HG03432 (cell line): ENCODE results near the gene HOXD8.

ENCODE experiments used
- ATAC-seq: cut with Tn5 transposase; IDR thresholded peaks from one replicate; pipeline ENCODE4 v1.9.1; 2021; ENCODE audit warnings: mild to moderate bottlenecking, moderate library complexity; ENCODE audit not compliant: unreplicated experiment

Gene HOXD8

DNA sequence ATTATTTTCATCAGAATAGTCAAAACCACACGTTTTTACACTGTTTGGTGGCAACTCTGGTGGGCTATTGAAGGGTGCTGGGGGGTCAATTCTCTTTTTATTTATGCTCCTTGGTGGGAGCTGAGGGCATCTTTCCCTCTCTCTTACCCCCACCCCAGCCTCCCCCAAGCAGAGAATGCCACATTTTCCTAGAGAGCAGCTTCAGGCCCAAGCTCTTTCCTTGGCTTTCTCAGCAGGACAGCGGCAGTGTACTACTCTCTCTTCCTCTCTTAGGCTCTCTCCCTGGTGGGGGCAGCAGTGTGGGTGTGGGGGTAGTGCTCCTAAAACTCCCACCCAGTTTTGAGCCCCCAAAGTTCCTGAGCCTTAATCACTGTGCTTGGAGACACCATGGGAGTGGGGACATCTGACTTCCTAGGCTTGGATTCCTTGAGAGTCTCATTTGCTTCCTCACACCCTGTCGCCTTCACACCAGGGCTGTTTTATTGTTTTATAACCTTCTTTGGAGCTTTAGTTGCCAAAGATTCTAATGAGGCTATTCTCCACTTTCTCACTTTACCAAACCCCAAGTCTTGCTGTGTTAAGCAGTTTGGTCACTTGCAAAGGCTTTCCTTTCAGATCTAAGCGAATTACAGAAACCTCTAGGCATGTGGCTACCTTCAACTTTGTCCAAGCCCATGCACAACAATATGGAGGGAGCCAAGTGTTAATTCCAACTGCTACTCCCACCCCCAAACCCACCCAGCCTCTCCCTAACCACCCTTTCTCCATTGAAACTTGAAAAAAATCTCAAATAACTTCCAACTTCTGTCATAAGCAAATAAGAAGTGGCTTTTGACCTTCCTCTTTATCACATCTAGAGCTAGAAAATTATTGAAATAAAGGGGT is 15.8 kb downstream of the HOXD8 start:
- ATAC-seq: no peak

DNA sequence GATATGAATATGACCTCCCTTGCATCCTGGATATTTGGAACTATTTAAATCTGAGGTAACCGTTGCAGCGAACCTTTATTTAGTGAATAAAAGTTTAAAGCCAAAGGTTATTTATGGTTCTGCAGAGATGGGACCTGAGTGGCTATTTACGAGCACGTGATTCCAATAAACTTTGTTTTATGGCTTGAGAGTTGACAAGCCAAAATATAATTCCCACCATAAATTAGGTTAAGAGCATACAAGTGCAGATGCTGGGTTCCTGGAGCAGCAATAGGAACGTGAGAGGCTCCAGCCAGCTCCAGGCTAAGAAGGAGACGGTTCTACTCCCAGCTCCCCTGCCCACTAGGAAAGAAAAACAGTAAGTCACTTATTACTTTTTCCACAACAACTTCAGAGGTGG is 16.6 kb downstream of the HOXD8 start:
- no peak for ATAC-seq

DNA sequence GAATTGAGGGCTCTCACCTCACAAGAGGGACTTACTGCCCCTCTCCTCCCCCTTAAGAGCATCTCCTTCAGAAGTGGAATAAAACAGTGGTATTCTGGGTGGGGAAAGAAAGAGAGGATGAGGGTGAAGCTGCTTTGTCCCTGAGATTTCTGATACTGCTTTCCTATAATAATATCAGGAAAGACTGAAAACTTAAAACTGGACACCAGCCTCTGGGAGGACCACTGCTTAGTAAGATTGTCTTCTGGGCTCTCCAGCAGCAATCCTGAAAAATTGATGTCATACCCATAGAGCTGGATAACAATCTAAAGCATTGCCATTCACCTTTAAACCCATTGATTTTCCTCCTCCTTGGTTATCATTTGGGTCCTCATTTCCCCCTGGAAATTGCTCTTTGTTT is 17.1 kb downstream of the HOXD8 start:
- no peak for ATAC-seq

DNA sequence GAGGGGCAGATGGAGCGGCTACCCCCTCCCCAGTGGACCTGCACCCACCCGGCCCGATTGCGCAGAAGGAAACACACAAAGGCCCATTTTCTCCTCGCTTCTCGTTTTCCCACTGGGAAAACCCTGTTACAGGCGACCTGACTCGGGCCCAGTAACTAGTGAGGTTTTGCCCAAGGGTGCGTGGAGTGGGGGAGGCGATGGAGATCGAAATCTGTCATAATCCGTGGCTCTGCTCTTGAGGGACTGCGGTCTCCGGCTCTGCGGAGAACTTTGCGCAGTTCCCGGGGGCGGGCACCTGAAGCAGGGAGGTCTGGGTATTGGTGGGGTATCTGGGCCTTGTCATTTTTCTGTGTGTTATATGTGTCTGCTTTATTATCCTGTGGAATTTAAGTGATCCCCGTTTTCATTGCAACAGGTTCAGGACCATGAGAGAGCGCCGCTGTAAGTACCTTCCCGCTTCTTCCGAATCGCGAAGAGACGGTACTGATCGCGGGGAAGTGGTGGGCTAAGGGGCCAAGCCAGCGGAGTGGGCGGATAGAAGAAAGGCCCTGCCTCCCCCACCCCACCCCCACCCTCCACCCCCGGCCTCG is 17.8 kb downstream of the HOXD8 start:
- ATAC-seq: no peak

DNA sequence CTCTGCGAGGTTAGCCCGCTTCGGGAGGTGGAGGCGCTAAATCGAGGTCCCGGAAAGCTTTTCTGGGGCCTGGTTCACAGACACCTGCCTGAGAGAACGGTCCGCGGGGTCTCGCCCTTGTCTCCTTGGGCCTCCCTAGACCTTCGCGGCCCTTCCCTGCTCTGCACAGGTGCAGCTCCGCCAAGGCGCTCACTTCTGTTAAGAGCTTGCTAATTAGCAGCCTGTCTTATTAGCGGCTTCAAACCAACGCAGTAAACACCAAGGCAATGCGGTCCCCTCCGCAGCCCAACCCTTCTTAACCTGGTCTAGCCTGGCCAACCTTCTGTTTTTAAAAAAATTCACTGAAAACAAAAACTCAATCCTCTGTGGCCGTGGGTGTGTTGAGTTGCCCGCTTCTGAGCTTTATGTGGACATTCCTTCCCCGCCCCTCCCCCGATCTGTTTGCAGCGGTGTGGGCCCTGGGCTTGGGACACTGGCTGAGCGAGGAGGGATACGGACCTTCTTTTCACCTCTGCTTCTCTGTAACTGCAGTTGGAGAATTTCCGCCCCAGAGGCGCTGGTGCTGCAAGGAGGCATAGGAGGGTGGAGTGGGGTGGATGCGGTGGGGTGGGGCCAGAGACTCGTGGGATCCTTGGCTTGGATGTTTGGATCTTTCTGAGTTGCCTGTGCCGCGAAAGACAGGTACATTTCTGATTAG is 18.4 kb downstream of the HOXD8 start:
- no peak for ATAC-seq

DNA sequence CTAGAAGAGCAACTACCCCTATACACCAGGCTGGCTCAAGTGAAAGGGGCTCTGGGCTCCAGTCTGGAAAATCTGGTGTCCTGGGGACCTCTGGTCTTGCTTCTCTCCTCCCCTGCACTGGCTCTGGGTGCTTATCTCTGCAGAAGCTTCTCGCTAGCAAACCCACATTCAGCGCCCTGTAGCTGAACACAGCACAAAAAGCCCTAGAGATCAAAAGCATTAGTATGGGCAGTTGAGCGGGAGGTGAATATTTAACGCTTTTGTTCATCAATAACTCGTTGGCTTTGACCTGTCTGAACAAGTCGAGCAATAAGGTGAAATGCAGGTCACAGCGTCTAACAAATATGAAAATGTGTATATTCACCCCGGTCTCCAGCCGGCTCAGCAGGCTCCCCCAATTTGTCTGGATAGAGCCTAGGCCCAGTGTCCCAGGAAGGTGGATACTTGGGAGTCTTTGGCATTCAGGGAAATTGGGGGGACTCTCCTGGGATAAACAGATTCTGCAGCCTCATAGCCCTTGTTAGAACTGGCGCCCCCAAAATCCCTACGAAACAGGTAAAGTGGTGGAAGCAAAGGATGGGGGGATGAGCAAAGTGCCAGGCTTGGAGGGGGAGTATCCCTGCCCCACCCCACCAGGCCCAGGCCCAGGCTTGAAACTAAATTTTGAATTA is 19.4 kb downstream of the HOXD8 start:
- no peak for ATAC-seq

DNA sequence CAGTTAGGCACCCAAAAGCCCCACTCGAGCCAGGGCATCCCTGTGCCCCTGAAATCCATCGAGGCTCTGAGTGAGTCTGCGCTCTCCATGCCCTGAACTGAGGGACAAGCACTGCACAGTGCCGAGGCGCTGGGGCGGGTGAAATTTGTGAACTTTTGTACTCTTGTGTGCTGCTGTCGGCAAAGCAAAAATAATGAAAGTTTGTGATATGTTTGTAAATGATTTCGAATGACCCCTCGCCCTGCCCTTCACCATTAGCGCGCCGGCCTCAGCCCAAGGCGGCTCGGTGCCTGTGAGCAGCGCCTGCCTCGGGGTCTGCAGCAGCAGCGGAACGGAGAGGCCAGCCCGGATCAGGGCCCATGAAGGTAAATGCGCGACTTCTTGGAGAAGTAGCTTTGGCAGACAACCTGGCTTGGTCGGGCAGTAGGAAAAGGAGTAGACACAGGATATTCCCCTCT is 20.0 kb downstream of the HOXD8 start:
- no peak for ATAC-seq

DNA sequence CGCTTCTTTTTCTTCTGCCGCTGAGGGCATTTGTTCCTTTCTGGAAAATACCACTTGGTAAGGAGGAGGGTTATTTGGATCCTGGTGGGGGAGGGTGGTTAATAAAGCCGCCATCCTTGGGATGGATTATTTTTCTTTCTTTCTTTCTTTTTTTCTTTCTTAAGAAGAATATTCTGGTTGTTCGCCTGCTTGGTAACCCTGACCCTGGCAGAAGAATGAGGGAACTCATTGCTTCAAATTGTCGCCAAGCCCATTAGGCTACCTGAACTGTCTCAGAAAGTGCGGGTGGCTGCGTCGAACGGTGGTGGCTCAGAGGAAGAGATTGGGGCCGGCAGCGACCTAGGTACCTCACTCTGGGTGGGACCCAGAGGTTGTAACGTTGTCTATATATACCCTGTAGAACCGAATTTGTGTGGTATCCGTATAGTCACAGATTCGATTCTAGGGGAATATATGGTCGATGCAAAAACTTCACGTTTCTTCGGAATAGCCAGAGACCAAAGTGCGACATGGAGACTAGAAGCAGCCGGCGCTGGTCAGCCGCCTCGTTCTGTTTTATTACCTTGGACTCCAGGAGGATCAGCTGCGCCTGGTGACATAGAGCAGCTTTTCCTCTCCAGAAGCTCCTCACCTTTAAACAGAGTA is 20.6 kb downstream of the HOXD8 start:
- no peak for ATAC-seq

DNA sequence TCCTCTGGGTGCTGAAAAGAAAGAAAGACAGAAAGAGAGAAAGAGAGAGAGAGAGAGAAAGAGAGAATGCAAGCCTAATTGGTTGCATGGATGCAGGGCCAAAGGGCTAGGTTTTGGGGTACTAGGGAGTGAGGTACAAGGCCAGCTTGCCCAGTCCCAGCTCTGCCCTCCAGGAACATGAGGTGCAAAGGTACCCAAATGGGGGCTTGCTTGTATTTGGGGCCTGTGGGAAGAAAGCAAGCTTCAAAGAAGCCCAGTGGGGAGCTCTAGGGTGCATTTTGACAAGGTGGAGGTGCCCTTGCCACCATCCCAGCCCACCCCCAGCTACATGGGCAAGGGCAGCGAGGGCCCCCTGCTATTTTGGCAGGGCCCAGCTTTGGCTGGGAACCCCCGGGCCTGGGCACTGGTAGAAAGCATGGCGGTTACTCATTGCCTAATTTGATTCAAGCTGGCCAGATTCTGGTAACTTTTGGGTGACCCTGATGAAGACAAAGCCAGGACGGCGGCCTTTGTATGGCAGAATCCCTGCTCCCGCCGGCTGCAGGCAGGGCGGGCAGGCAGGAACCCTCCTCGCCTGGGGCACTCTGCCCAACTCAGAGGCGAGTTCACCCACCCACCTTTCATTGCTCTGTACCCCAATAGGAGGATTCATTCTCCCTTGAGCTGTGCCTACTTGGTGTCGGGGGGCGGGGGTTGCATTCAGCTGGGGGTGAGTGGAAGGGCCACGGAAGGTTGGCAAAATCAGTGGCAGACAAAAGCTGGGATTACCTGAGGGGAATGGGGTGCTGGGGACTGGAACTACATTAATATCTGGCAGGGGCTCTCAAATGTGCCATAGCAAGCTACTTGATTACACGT is 21.3 kb downstream of the HOXD8 start:
- ATAC-seq: no peak

DNA sequence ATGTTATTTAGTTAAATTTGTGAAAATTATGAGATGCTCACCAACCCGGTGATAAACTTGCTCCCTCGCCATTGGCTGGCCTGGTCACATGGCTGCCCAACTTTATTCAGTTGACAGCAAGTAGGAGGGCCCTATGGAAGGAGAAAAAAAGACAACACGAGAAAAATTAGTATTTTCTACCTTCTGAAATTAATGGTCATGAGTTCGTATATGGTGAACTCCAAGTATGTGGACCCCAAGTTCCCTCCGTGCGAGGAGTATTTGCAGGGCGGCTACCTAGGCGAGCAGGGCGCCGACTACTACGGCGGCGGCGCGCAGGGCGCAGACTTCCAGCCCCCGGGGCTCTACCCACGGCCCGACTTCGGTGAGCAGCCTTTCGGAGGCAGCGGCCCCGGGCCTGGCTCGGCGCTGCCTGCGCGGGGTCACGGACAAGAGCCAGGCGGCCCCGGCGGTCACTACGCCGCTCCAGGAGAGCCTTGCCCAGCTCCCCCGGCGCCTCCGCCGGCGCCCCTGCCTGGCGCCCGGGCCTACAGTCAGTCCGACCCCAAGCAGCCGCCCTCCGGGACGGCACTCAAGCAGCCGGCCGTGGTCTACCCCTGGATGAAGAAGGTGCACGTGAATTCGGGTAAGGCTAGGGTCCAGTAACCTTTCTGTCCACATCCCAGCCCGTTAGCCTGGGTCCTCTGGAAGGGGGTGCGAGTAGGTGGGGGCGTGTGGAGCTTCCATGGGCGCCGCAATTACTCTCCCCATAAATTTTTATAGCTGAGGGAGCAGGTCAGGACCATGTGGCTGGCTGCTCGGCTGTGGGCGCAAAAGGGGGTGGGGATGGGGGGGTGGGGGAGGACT is 22.2 kb downstream of the HOXD8 start, which contains the start of gene HOXD4:
TSS of gene HOXD4 (plus strand) at position 109 of the 846 bp plus-strand sequence. CDS start at position 193, 84 bp downstream.
- no peak for ATAC-seq

DNA sequence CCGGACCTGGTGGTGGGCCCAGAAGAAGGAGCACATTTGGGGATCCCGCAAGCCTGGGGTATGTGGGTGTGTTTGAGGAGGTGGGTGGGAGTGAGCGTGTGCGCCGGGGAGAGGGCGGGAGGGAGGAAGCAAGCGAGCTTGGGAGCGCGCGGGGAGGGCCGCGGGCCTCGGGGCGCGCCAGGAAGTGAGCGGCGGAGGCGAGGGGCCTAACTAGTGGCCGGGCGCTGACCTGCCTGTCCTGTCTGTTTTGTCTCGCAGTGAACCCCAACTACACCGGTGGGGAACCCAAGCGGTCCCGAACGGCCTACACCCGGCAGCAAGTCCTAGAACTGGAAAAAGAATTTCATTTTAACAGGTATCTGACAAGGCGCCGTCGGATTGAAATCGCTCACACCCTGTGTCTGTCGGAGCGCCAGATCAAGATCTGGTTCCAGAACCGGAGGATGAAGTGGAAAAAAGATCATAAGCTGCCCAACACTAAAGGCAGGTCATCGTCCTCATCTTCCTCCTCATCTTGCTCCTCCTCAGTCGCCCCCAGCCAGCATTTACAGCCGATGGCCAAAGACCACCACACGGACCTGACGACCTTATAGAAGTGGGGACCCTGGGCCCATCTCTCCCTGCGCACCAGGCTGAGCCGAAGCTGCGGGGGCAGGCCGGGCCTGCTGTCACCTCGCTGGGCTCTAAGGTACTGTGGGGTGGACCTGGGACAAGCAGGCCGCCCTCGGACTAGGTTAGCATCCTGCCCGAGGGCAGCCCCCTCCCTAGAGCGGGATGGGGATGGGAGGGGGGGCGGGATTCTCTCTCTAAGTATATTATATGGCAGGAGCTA is 23.1 kb downstream of the HOXD8 start:
- ATAC-seq: no peak

DNA sequence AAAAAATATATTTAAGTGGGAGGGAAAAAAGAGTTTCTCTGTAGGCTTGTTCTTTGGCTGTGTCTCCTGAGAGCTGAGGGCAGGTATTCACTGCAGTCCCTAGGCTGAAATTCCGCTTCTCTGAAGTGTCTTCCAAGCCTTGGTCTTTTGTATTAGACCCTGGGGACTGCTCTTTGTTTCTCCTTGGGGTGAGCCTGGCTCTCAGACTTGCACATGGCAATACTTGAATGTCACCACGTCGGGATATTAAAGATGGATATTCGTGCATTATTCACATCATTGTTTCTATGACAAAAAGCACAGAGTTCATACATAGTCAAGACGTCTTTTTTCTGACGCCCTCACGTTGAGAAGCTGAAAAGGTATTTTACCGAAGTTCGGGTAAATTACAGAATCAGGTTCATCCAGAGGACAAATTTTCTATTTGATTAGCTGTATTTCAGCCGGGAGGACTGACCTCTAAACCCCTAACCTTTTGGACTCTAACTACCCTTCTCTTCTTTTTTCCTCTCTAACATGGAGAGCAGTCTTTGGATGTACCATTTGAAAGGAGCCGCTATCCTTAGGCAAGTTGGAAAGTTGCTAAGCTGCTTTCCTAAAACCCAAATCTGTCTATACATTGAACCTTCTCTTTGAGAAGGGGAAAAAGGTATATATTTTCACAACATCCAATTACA is 25.2 kb downstream of the HOXD8 start:
- ATAC-seq: no peak

DNA sequence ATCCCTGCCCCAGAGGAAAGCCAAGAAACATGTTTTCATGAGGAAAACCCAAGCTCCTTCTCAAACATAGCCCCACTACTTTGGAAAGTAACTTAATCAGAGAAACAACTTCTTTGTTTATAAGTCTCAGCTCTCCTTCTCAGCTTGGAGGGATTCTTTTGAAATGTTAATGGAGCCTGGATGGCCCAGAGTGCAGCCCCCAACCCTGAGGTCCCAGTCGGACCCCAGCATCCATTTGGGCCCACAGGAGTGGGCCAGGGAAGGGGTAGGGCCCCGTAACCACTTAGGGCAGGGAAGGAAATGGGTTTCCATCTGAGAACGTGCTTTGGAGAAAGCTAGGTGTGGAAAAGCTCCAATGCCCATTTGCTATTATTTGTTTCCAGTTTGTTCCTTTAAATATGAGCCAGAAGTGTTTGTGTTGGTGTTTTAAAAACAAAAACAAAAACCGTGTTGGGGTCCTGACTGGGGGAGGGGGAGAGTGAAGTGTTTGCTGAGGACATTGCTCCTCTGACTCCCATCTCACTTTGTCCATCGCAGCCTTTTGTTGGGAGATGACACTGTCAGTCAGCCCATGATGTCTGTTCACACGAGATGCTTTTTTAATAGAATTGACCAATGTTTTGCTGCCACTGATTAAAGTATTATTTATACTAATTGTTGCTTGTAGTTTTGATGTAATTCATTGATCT is 26.0 kb downstream of the HOXD8 start:
- no peak for ATAC-seq

DNA sequence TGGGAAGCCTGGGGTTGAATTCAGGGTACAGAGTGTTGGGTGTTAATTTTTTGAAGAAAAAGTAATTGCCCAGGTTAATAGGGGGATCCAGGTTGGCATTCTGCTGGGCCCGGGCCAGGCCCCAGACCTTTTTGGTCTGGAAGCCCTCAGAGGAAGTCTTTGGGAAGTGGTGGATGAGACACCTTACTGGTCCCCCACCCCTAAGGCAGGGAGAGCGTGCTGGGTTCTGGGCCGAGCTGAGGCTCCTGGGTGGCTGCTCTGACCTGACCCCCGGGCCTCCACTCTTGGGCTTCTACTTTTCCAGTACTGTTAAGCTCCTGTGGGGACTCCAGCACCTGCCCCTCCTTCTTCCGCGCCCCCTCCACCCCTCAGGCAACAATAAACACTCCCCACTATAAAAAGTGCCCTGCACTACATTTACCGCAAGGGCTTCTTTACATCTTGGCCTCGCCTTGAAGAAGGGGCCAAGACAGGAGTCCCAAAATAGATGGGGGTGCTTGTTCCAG is 26.8 kb downstream of the HOXD8 start:
- ATAC-seq: no peak

DNA sequence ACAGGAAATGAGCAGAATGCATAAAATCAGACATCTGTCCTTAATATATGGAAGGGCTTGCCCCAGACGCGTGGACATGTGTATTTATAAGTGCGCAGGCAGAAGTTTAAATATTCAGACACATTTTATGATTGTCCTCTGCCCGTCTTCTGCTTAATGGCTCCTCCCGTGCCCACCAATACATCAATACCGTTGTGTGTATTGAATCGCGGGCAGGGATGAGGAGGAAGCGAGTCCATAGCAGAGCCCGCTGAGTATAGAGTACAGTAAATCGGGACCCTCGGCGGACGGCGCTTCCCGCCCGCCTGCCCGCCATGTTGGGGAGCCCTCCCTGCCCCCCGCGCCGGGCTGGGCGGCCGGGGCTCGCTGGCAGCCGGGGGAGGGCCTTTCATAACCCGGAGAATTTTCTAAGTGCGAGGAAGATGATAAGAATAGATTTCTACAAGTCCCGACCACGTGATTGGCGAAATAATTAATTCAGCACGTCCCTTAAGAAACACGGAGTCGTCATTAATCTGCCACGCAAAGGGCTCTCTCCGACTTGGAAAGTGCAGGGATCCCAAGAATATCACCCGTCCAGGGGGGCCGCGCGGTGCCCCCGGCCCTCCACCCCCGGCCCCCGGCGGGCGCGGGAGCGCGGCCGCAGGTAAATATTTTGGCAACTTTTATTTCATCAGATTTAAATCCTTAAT is 27.4 kb downstream of the HOXD8 start, which contains the start of gene HOXD3:
TSS of gene HOXD3 (plus strand) at position 501 of the 692 bp plus-strand sequence. CDS start 11,808 bp downstream, outside the sequence.
- no peak for ATAC-seq
